ENCODE data around the gene FOXL2. TPM values are rescaled to one million over a fixed set of nuclear protein-coding genes. Genes with fewer than 3 reads are reported as not detected.
A peak's percentile ranks its signal among the peaks of the same experiment; 100 is the strongest.
"Not testable (repeated sequence)": the region's sequence is repeated elsewhere in the genome, so short reads cannot be mapped to it uniquely, and the experiment has no call there.

The FOXL2 gene
- total RNA-seq, 3 donors from 2014 or later, result 0.09 TPM; not detected in 2

DNA sequence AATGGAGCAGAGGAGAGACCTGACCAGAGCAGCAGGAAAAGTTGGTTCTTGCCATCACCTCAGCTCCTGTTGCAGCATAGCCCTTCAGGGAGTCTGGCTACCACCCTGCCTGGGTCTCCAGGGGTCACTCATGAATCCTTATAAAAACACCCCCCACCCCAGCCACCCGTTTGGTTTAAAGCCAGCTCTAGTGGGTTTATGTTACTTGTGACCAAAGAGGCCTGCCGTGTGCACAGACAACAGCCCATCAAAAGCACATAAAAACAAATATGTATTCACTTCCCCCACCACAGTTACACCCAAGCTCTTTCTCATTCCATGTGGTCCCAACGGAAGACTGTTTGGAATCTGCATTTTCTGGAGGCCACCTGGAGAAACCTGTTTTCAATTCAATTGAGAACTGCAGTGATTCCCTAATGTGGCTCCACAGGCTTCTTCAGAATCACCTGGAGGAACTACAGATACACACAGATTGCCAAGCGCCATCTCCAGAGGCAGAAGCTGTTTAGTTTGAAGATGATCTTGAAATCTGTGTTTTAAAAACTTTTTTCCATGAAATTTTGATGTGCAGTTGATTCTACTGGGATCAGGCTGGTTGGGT lies 13.8 kb downstream of the FOXL2 start:
- no peak for ATAC-seq
- no peak overlapping the region for H3K4me3 ChIP-seq
- TF ChIP-seq, protein P1, sequence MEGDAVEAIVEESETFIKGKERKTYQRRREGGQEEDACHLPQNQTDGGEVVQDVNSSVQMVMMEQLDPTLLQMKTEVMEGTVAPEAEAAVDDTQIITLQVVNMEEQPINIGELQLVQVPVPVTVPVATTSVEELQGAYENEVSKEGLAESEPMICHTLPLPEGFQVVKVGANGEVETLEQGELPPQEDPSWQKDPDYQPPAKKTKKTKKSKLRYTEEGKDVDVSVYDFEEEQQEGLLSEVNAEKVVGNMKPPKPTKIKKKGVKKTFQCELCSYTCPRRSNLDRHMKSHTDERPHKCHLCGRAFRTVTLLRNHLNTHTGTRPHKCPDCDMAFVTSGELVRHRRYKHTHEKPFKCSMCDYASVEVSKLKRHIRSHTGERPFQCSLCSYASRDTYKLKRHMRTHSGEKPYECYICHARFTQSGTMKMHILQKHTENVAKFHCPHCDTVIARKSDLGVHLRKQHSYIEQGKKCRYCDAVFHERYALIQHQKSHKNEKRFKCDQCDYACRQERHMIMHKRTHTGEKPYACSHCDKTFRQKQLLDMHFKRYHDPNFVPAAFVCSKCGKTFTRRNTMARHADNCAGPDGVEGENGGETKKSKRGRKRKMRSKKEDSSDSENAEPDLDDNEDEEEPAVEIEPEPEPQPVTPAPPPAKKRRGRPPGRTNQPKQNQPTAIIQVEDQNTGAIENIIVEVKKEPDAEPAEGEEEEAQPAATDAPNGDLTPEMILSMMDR (IDR thresholded peaks at IDR 0.05), result no peak
- H3K9me3 ChIP-seq, result no peaks in the 10 kb centered on the region
- intact Hi-C loops (cut with DNase I, micrococcal nuclease), result loop anchor here in 1 of 2 donors (10.0 kb wide), 1 partner anchor 392 kb away; no protein-coding TSS in a partner anchor
- H3K4me1 ChIP-seq (ENCODE audit: low read depth), result peaks cover 17% of the 10 kb centered on the region
- H3K36me3 ChIP-seq (ENCODE audit: low read depth), result no peaks in the 10 kb centered on the region
- DNase-seq, result no peak

DNA sequence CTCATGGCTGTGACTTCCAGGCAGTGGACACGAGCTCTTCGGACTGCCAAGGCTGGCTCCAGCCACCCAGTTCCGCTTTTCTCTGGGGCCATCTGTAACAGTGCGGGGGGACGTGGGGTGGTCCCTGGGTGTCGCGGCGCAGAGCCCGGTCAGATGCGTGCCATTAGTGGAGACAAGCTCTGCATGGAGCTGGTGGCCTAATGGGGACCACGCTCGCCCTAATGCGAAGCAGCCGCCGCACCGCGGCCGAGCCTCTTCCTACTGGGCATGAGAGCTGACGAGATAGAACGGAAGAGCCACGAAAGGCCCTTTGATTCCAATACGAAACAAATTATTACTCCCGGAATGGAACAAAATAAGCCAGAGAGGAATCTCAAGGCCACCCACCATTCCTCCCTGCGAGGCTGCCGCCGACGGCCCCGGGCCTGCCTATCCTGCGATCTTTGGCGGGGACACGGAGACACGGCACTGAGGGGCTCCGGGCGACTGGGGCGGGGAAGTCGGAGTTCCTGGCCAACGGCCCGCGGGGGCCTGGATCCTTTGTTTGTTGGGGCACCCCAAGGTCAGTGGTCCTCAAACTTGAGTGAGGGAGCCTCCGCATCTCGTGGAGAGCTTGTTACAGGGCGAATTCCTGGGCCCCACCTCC lies 18.1 kb downstream of the FOXL2 start:
- DNase-seq (no peak), ATAC-seq (no peak)
- Histone ChIP-seq H3K9me3 (no peaks in the 10 kb centered on the region), H3K4me3 (no peak overlapping the region), H3K36me3 (ENCODE audit: low read depth) (no peaks in the 10 kb centered on the region), H3K4me1 (ENCODE audit: low read depth) (no peaks in the 10 kb centered on the region)
- TF ChIP-seq, protein P1 (IDR thresholded peaks at IDR 0.05), result no peak
- intact Hi-C loops (cut with DNase I, micrococcal nuclease), result loop anchor here (10.0 kb wide), 3 partner anchors 224 to 514 kb away; no protein-coding TSS in a partner anchor

DNA sequence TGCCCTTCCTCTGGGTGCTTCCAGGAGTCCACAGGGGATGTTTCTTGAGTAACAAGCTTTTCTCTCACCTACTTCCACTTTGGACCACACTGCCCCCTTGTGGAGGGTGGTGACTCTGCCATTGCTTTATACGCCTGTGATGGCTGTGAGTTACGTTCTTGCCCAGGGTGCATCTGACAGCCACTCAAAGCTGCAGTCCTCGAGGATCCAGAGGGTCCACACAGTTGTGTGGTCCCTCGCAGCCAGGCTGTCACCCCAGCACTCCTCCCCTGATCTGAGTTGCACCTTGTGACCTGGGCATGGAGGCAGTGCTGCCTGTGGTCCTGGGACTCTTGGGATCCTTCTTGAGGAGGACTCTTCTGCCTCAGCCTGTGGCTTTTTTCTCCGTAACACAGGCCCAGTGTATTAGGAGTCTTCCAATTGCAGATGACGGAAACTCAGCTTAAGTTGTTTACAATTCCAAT lies 23.4 kb downstream of the FOXL2 start:
- intact Hi-C loops (cut with DNase I, micrococcal nuclease), result loop anchor here (5.0 to 10.0 kb wide), 4 partner anchors 219 to 509 kb away; no protein-coding TSS in a partner anchor
- ATAC-seq, result peak; percentile 97
- DNase-seq, result peak; percentile 71 to 93 (median 85)

DNA sequence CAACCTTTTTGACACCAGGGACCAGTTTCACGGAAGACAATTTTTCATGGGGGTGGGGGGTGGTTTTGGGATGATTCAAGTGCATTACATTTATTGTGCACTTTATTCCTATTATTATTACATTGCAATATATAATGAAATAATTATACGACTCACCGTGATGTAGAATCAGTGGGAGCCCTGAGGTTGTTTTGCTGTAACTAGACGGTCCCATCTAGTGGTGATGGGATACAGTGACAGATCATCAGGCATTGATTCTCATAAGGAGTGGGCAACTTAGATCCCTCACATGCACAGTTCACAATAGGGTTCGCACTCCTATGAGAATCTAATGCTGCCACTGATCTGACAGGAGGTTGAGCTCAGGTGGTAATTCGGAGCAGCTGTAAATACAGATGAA lies 24.5 kb downstream of the FOXL2 start:
- H3K4me3 ChIP-seq; H3K36me3 ChIP-seq (ENCODE audit: low read depth); DNase-seq; H3K4me1 ChIP-seq (ENCODE audit: low read depth); ATAC-seq; H3K9me3 ChIP-seq: not testable (repeated sequence)
- intact Hi-C loops (cut with DNase I, micrococcal nuclease), result loop anchor here (5.0 to 10.0 kb wide), 4 partner anchors 218 to 508 kb away; no protein-coding TSS in a partner anchor

More for the DNA sequence above, 23.4 kb downstream of the FOXL2 start:
- TF ChIP-seq, protein P1 (IDR thresholded peaks at IDR 0.05), result peak; percentile 73
- Histone ChIP-seq H3K4me3 (no peak overlapping the region), H3K36me3 (ENCODE audit: low read depth) (no peaks in the 10 kb centered on the region), H3K4me1 (ENCODE audit: low read depth) (no peaks in the 10 kb centered on the region), H3K9me3 (no peaks in the 10 kb centered on the region)

DNA sequence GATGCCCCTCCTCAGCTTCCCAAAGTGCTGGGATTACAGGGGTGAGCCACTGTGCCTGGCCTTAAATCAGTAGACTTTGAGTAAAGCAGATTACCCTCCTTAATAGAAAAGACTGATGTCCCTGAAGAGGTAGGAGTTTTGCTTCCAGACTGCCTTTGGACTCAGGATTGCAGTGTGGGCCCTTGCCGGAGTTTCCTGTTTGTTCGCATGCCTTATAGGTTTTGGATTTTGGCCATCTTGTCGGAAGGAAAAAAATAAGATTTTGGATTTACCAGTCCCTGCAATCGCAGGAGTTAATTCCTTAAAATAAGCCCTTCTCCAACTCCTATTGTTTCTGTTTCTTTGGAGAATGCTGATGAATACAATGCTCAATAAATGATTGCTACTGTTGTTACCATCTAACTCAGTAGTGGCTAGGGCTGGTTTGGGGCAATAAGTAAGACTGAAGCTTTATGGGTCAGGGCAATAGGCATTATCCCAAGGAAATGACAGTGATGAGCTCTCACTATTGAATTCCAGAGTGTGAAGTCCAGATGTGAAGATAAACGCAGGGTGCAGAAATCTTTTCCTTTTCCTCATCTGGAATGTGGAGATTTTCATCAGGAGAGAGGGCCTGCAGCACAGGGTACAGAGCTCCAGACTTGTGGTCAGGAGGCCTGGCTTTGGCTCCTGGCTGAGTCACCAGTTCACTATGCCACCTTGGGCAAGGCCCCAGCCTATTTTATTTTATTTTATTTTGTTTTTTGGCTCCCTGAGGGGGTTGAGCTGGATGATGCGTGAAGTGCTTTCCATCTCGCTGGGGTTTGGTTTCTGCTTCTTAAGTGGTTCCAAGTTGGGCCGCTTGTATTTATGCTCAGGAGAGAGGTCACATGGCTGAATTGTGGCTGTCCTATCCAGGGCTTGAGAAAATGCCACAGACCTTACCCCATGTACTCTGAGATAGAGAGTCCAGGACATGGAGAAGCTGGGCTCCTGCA lies 25.3 kb downstream of the FOXL2 start:
- DNase-seq (no peak), ATAC-seq (no peak)
- H3K4me3 ChIP-seq, result no peak overlapping the region
- no peaks in the 10 kb centered on the region for H3K9me3 ChIP-seq
- TF ChIP-seq, protein P1 (IDR thresholded peaks at IDR 0.05), result no peak
- no peaks in the 10 kb centered on the region for H3K36me3 ChIP-seq (ENCODE audit: low read depth)
- H3K4me1 ChIP-seq (ENCODE audit: low read depth), result peaks cover 2% of the 10 kb centered on the region
- intact Hi-C loops (cut with DNase I, micrococcal nuclease), result loop anchor here (5.0 to 10.0 kb wide), 4 partner anchors 217 to 507 kb away; no protein-coding TSS in a partner anchor

Measured in mucosa of descending colon (tissue), 3 donors.